Activated CD8-positive, alpha-beta memory T cell treated with anti-CD3 and anti-CD28 coated beads, Interleukin-2, amount 50 U/mL, for 24 hours (primary cell): ENCODE measurements around the gene PIK3AP1.

Experiments
- DNase-seq: peaks from one replicate; pipeline ENCODE4 v3.0.0-alpha.2; 2020; ENCODE audit errors: extremely low read depth

Gene PIK3AP1

GRCh38 chr10:96612055-96612830 is 108.1 kb downstream of the PIK3AP1 start:
- DNase-seq: no peak

DNA sequence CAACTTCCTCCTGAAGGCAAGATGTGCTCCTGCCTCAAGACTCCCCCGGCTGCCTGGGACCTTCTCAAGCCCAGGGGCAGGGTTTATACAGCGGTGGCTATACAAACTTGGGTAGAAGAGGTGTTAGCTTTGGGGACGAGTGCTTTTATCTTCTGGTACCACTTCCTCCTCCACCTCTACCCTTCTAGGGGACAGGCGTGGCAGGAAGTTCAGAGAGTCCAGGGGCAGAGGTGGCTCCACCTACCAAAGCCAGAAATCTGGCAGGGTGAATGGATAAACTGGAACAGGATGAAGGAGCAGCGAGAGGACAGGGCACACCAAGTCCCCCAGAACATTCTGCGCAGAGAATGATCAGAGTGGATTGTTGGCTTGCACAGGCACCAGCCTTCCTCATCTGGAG is 109.5 kb downstream of the PIK3AP1 start:
- no peak for DNase-seq

- no peak for DNase-seq
Measured at GRCh38 chr10:96609510-96609909, 110.8 kb downstream of the PIK3AP1 start.

GRCh38 chr10:96608805-96609204 is 111.5 kb downstream of the PIK3AP1 start:
- no peak for DNase-seq

DNA sequence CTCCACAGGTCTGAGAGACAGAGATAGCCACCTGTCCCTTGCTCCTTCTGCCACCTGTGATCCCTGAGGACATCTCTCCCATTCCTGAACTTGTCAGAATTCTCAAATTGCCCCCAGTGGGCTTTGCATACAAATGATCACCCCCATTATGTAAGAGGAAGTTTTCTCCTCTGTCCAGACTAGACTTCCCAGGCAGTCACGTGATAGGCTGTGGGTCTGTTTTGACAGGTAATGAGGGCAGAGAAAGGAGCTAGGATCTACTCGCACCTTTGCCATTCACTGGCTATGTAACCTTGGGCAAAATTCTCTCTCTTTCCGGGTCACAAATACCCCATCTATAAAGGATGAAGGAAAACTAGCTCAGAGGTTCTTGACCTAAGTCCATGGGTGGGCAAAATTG is 112.1 kb downstream of the PIK3AP1 start:
- no peak for DNase-seq

DNA sequence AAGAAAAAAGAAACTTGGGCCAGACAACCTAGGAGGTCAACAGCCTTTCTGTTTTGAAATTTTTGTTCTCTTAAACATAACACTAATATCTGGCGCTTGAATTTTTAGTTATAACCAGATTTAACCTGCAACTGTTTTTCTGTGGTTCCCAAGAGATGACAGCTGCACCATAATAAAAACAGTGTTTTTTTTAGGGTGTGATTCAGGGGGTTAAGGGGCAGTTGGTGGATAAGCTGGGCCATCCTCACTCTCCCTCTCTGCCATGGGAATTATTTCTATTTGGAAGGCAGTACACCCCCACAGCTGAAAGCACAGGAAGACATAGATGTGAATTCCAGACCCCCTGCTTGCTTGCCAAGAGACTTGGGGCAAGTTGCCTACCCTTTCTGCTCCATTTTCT is 113.4 kb downstream of the PIK3AP1 start:
- DNase-seq: no peak

DNA sequence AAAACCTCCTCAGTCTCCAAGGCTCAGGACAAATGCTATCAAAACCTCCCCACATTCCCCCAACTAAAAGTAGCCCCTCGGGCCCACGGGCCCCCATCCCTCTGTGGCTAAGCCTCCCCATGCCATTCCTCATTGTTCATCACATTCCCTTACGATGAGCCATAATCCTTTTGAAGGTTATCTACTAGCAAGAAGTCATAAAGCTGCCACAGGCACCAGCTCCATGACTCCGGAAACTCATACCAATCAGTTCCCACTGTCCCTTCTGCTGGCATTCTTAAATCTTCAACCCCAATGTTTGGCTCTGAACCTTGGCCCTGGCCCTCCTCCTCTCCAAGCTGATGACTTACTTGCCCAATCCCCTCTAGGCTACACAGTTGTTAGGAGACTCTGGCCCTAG is 114.1 kb downstream of the PIK3AP1 start:
- DNase-seq: no peak

DNA sequence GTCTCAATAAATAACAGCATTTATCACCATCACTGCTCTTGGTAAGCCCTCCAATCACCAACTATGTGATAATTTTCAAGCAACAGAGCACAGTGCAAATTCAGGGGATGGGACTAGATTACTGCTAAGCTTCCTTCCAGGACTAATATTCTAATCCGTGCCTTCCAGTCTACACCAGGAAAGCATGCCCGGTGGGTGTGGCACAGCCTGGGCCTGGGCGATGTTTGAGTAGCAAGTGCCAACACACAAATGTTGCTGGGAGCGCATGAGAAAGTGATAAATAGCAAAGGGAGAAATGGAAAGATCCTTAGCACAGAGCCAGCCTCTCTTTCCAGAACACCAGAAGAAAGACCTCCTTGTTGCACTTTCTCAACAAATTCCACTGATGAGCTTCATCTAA is 120.0 kb downstream of the PIK3AP1 start:
- DNase-seq: no peak

GRCh38 chr10:96598846-96599245 is 121.5 kb downstream of the PIK3AP1 start:
- no peak for DNase-seq

GRCh38 chr10:96596422-96597407 is 123.6 kb downstream of the PIK3AP1 start:
- no peak for DNase-seq

- DNase-seq: no peak
Measured at GRCh38 chr10:96595741-96596140, 124.6 kb downstream of the PIK3AP1 start.

DNA sequence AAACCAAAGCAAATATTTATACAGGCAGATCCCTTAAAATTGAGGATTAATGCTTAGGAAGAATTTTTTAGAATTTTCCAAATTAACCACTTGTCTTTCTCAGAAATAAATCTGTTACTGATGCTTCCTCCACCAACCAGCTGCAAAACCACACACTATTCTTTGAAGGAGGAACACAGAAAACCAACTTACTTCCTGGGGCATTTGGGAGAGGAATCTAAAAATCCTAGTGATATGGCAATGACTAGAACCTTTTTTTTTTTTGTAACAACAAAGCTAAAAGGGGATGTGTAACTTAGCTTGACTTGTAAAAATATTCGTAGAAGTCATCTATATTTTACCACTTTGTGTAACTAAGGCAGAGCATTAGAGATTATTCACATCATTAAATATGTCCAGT is 128.4 kb downstream of the PIK3AP1 start:
- no peak for DNase-seq

- DNase-seq: no peak
Measured at GRCh38 chr10:96588616-96589419, 131.5 kb downstream of the PIK3AP1 start.

DNA sequence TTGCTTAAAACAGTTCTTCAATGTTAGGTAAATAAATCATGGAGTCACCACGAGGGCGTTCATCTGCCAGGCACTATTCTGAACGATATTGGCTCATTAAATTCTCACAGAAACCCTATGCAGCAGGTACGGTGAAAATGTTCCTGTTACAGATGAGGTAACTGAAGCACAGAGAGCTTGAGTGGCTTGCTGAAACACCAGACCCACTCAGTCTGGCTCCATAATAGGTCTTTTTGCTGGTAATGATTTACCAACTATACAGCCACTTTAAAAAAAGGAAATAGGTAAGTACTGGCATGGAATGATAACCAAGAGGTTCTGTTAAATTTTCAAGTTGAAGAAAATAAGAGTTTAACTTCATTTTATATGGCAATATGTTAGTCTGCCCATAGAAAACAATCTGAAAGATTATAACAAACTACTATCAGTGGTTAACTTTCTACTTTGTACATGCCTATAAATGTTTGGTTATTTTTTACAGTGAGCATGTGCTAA is 132.2 kb downstream of the PIK3AP1 start:
- DNase-seq: no peak

DNA sequence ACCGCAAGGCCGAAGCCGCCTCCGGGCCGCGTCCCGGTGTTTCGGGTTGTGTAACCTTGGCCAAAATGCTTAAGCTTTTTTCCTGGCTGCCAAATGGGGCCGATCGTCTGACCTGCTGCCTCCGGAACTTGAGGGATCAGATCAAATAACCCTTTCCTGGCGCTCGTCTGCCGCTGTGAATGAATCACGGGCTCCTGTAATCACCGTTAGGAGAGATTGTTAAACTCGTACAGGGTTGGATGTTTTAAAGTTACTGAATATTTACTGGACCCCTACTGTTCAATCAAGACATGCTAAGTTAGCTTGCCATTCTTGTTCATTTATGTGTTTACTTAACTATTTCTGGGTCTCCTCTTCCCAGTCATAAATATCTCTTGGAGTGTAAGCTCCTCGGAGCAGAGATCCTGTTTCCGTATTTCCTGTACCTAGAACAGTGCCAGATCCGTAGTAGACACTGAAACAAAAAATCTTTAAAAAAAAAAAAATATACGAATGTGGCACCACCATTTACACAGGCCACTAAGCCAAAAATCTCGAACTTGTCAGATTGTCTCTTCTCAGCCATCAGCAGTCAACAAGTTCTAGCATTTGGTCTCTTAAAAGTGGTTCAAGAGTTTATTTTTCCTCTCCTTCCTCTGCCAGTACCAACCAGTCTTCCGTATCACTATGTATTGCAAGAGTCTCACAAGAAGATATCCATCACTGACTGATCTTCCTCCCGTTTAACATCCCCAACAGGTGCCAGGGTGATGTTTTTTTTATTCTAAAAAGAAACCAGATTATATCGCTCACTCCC is 132.9 kb downstream of the PIK3AP1 start:
- DNase-seq: peak; percentile 18

DNA sequence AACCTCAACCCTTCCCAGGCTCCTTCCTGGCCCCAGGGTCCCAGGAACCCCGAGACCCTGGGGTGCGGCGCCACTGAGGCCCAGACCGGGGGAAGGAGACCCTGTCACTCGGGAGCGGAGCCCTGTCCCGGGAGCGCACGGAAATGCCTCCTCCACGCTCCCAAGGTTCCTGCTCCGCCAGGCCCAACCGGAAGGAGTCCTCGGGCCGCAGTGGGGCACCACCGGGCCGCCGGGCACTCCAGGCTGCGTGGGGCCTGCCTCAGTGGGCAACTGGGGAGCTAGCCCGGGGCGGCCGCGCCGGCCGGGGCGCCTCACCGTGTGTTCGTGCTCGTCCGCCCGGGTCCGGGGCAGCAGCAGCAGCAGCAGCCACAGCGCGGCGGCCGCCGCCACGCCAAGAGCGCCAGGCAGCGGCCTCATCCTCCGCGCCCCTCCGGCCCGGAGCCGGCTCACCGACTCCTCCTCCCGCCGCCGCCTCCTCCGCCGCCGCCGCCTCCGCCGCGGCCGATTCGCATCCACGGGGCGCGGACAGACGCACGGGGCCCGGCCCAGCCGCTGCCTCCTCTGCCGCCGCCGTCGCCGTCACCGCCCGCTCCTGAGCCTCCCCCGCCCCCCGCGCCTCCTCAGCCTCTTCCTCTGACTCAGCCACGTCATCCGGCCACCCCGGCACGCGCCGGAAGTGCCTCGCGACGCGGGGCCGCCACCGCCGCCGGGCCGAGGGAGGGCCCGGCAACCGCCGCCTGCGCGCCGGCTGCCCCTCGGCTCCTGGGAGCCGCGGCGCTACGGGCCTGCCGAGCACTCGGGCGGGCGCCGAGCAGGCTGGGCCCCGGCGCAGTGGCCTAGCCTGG is 133.7 kb downstream of the PIK3AP1 start, which contains the start of gene TM9SF3:
TSS of gene TM9SF3 (minus strand) at position 594 of the 845 bp plus-strand sequence. CDS start at position 417, 177 bp downstream.
- DNase-seq: peak; percentile 75

DNA sequence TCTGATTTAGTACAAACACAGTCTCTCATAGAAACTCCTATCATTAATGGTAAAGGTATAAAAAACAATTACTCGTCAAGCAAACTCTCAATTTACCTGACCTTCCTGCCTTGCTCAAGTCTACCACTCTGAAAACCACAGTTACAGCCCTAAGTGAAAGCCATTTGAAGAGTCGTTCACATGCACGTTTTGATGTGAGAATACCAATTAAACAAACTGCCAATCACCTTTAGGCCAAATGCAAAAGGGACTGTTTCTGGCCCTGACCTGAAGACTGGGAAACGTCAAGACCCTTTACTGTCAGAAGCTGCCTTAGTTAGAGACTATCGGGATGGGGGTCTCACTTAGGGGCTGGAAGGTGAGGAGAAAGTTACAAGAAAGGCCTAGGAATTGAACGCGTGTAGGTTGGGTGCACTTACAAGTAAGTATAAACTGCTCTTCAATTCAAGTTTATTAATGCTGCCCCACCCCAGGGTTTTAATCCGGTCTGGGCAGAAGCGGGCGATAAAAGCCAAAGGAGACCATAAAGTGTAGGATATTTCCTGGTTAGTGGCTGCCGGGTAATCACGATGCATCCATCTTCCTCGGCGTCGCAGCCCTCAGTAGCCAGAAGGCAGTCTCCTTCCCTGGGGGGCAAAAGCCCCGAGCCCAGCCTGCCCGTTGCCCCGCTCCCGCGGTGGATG is 134.4 kb downstream of the PIK3AP1 start:
- no peak for DNase-seq

DNA sequence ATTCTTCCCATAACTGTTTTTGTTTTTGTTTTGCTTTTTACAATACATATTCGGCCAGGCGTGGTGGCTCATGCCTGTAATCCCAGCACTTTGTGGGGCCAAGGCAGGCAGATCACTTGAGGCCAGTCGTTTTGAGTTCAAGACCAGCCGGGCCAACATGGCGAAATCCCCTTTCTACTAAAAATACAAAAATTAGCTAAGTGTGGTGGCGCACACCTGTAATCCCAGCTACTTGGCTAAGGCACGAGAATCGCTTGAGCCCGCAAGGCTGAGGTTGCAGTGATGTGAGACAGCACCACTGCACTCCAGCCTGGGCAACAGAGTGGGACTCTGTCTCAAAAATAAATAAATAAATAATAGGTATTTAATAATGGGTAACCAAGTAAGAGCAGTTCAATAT is 135.8 kb downstream of the PIK3AP1 start:
- DNase-seq: no peak

DNA sequence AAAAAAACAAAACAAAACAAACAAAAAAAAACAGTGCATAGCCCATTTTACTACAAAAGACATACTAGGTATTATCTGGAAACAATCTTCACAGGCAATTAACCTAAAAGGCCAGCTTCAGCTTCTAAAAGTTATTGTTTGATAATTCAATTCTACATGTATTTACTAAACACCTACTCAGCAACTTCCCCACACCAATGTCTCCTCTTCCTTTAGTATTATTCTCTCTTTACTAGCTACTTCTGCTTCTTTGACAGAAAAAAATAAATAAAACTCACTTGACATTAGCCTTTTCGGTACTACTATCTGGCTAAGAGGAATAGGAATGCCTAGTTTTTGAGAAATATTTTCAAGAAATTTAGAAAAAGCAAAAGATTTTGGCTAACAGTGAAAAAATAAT is 136.3 kb downstream of the PIK3AP1 start:
- DNase-seq: no peak
